GM12801 (cell line): ENCODE results near the gene ZCCHC2.
A peak's percentile ranks its signal among the peaks of the same experiment; 100 is the strongest.

Experiments used
- TF ChIP-seq, protein P1 (sequence below): IDR thresholded peaks from one replicate; pipeline ENCODE4 v1.5.1; 2011; ENCODE audit warnings: control low read depth; ENCODE audit not compliant: insufficient read length; ENCODE audit errors: extremely low read depth

ZCCHC2 gene

DNA sequence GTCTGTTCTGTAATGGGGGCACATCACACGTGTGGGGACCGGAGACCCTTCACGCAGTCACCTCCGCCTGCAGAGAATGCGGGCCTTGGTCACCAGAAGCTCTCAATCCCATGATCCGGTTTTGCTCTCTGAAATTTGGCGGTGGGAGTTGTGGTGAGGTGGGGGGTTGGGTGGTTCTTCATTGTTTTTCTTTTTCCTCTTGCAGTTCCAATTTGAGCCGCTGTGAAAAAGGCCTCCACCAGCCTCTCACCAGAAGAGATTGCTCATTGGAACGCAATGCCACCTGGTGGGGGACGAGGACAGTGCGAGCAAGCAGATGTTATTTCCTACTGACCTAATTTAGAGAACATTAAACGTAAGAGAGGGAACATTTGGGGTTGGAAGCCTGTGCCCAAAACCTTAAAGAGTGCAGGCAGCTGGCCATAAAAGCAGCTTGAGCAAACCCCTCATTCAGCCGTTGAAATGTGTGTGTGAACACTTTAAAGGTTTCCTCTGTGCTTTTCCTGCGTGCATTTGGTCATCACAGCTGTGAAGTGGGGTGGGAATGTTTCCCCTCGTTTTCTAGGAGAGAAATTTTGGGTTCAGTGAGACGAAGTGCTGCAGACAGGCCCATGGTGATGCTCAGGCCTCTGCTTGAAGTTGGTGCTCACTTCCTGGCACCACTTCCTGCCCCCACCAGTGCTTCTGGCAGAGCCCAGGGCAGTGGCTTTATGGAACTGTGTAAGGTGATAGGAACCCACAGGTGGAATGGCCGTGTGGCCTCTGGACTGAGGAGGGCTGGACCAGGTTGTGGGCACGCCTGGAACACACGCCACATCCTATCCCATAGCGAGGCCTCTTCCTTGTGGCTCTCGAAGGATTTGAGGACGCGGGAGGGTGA, 61.7 kb downstream of the ZCCHC2 start:
- TF ChIP-seq, protein P1, sequence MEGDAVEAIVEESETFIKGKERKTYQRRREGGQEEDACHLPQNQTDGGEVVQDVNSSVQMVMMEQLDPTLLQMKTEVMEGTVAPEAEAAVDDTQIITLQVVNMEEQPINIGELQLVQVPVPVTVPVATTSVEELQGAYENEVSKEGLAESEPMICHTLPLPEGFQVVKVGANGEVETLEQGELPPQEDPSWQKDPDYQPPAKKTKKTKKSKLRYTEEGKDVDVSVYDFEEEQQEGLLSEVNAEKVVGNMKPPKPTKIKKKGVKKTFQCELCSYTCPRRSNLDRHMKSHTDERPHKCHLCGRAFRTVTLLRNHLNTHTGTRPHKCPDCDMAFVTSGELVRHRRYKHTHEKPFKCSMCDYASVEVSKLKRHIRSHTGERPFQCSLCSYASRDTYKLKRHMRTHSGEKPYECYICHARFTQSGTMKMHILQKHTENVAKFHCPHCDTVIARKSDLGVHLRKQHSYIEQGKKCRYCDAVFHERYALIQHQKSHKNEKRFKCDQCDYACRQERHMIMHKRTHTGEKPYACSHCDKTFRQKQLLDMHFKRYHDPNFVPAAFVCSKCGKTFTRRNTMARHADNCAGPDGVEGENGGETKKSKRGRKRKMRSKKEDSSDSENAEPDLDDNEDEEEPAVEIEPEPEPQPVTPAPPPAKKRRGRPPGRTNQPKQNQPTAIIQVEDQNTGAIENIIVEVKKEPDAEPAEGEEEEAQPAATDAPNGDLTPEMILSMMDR: peak; percentile 96

DNA sequence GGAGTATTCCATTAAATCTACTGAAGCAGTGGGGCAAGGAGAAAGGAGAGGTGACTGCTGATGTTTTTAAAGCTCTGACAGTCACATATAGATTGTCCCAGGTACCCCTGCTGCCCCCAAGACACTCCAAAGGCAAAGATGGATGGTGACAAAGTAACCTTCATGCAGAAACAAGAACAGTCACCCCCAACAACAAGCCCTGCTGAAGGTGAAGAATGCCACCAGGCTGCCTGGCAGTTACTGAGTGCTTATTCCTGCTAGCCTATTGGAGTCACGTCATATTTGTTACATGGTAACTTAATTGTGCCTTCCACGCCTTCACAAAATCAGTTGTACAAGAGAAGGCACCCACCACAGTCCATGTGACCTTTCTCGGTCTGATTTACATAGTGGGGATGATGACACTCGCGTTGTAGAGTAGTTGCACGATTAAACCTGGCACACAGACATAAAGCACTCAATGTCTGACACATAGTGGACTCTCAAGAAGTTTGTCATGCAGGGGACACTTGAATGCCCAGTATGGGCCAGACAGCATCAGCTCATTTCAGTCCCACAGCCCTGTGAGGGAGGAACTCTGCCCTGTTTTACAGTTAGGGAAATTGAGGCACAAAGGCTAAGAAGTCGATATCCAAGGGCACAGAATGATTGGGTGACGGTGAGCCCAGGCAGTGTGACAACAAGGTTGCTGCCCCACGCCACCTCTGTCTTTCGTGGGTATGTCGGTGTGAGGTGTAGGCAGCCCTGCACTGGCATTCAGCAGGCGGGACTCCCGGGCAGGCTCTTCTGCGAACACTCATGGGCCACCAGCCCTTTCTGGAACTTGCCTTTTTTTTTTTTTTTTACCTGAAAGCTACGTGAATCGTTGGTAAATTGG, 62.7 kb downstream of the ZCCHC2 start:
- TF ChIP-seq, protein P1: no peak

DNA sequence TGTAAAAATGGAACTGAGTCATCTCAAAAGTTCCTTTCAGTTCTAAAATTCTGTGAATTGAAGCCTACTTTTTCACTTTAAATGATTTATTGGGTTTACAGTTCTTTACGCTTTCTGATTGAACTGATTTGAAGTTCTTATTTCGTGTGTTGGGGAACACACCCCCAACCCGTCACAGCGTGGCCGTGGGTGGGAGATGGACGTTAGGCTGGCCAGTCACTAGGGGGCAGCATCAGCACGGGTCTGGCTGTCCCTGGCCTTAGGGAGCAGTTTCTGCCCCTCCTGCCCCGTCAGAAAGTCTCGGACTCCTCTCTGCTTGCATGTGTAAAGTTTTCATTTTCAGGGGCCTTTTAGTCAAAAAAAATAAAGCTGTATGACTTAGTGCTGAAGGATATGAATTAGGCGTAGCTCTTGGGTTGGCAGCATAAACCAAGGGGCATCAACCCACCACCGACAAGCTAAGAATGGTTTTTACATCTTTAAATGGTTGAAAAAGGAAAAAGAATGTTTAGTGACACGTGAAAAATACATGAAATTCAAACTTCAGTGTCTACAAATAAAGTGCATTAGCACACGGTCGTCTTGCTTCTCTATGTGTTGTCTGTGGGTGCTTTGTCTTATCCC, 63.4 kb downstream of the ZCCHC2 start:
- TF ChIP-seq, protein P1: no peak

DNA sequence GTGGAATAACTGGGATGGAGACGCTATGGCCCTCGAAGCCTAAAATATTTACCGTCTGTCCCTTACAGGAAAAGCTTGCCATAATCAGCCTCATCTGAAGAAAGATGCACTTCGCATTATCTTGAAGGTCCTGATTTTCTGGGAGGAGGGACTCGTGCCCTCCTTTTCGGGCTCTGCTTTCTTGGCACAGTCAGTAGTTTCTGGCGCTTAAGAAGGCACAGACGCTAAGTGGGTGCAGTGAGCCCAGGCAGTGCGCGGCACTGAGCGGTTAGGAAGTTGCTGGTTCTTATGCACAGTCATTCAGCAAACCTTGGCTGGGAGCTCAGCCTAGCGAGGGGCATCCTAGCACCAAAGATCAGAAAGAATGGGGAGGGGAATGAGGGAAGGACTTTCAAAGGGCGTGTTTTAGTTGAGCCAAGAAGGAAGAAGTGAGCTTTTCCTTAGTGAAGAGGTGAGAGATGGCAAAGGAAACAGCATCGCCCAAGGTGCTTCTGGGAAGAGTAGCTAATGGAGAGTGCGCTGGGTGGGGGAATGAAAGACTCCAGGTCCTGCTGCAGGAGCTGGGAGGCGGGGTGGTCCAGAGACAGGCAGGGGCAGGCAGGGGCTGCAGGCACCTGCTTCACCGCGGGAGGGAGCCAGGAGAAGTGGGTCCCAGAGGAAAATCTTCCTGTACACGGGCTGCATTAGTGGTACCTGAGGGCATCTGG, 64.1 kb downstream of the ZCCHC2 start:
- TF ChIP-seq, protein P1: no peak

DNA sequence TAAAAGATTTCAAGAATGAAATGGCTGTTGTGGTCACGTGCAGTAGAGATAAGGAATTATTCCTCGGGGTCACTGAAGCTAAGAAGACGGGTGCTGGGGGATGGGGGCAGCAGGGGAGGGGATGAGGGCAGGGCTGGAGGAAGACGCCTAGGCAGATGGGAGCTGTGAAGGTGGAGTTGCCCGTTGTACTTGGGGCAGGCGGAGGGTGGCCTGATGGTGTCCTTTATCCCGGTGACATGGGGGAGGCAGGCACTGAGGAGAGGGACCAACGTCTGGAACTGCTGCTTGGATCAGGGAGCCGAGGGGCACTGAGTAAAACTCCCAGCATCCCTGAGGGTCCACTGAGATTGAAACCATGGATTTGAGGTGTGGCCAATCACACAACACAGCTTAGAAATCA, 64.9 kb downstream of the ZCCHC2 start:
- TF ChIP-seq, protein P1: no peak

DNA sequence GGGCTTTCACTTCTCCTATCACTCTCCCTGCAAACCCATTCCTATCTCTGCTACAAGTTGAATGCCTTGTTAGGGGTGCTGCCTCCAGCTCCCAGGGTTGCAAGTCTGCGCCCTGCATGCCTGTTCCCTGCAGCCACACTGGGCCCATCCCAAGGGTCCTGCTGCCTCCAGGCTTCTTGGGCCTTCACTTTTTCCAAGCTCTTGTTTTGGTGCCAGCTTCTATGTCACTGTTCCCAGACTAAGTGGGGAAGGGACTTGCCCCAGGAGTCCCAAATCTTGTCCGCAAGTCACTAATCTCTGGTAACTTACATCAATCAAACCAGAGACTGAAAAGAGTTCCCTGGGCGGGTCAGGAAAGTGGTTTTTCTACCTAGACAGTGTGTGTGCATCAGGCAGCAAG, 65.4 kb downstream of the ZCCHC2 start:
- TF ChIP-seq, protein P1: no peak
